ENCODE data around the gene SPEF2.
"Not testable (repeated sequence)": the region's sequence is repeated elsewhere in the genome, so short reads cannot be mapped to it uniquely, and the experiment has no call there.

Gene SPEF2

GRCh38 chr5:35854248-35854647, 236.6 kb downstream of the SPEF2 start:
- no peaks in the 10 kb centered on the region for H3K27me3 ChIP-seq
- no peak for DNase-seq
- intact Hi-C loops (cut with DNase I; ENCODE audit: low total_unique reads), result no loop called here
- H3K4me1 ChIP-seq, result peaks cover 0 to 9% (median 2%) of the 10 kb centered on the region in 4 donors
- H3K9me3 ChIP-seq, result no peaks in the 10 kb centered on the region
- H3K4me3 ChIP-seq, result no peak overlapping the region
- H3K27ac ChIP-seq, result no peak overlapping the region
- TF ChIP-seq CTCF (IDR thresholded peaks at IDR 0.05), result no peak
- no peaks in the 10 kb centered on the region for H3K36me3 ChIP-seq

- Histone ChIP-seq H3K4me1 (peaks cover 0 to 9% (median 2%) of the 10 kb centered on the region in 4 donors), H3K36me3 (no peaks in the 10 kb centered on the region), H3K27me3 (no peaks in the 10 kb centered on the region), H3K4me3 (no peak overlapping the region), H3K27ac (no peak overlapping the region), H3K9me3 (no peaks in the 10 kb centered on the region)
- no peak for DNase-seq
- intact Hi-C loops (cut with DNase I; ENCODE audit: low total_unique reads), result no loop called here
- no peak for TF ChIP-seq CTCF (IDR thresholded peaks at IDR 0.05)
Measured at GRCh38 chr5:35855187-35855586, 237.5 kb downstream of the SPEF2 start.

DNA sequence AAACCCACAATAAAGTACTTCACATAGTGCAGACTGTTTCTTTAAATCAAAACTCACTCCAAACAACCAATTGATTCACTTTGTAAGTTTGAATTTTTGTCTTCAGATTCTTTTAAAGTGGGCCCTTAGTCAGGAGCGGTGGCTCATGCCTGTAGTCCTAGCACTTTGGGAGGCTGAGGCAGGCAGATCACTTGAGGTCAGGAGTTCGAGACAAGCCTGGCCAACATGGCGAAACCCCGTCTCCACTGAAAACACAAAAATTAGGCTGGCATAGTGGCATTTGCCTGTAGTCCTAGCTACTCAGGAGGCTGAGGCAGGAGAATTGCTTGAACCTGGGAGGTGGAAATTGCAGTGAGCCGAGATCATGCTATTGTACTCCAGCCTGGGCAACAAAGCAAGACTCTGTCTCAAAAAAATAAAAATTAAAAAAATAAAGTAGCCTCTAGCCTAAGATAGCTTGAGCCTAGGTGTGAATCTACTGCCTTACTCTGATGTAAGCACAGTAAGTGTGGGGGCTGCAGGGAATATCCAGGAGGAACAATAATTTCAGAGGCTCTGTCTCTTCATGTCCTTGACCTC, 238.6 kb downstream of the SPEF2 start:
- H3K36me3 ChIP-seq; DNase-seq; H3K27ac ChIP-seq; intact Hi-C loops (cut with DNase I; ENCODE audit: low total_unique reads); H3K27me3 ChIP-seq; H3K4me1 ChIP-seq; H3K4me3 ChIP-seq; H3K9me3 ChIP-seq: not testable (repeated sequence)

DNA sequence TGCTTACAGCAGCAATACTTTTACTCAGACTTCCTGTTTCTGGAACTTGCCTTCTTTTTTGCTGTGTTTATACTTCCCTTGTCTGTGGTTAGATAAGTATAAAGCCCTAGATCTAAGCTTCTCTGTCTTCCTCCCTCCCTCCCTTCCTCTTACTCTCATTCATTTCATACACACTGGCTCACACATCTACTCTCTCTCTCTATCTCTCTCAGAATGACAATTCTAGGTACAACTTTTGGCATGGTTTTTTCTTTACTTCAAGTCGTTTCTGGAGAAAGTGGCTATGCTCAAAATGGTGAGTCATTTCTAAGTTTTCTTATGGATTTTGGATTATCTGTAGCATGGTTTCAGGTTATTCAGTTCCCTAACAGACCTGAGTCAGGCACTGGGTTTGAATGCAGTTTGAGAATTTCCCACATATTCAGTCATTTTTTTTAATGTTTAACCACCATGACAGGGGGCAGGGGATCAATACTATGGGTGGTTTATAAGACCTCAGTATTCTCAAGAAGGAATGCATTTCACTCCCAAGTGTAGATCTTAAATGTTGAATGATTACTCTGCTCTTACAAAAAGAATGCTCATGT, 239.2 kb downstream of the SPEF2 start, which contains the start of gene IL7R:
IL7R (plus strand) TSS at position 127 of the 587 bp plus-strand sequence; CDS start at position 214, 87 bp downstream.
- Histone ChIP-seq H3K9me3 (no peaks in the 10 kb centered on the region), H3K4me1 (no peaks in the 10 kb centered on the region), H3K4me3 (no peak within 1 kb of the TSS), H3K36me3 (no peaks in the 10 kb centered on the region), H3K27ac (no peak within 1 kb of the TSS), H3K27me3 (no peaks in the 10 kb centered on the region)
- intact Hi-C loops (cut with DNase I; ENCODE audit: low total_unique reads), result no loop called here
- DNase-seq, result no peak
- TF ChIP-seq CTCF (IDR thresholded peaks at IDR 0.05), result no peak

DNA sequence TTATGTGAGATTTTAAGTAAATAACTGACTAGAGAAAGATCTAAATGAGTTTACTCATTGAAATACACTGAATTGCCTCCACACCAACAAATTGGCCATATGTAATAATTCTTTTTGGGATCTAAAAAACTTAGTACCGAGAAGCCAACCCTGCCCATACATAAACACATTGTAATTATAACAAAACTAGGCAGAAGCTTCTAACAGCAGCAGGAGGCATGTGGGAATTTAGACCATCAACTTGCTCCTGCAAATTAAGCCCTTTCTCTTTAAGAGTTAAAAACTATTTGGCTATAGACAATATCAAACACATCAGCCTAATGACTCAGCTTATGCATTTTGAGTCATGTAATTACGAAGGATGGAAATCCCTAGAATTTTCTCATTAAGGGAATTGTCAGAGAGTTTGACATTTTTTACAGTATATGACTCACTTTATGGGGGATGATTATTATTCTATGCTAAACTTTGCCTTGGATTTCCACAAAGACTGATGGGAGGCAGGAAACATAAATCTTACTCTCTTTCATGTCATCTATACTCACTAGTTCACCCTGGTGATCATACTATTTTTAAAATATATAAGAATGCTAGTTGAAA, 240.0 kb downstream of the SPEF2 start:
- intact Hi-C loops (cut with DNase I; ENCODE audit: low total_unique reads), result no loop called here
- Histone ChIP-seq H3K4me3 (no peak overlapping the region), H3K27ac (no peak overlapping the region)

More for the DNA sequence above, 240.0 kb downstream of the SPEF2 start:
- no peak for TF ChIP-seq CTCF (IDR thresholded peaks at IDR 0.05)
- H3K27me3 ChIP-seq, result no peaks in the 10 kb centered on the region
- H3K9me3 ChIP-seq, result no peaks in the 10 kb centered on the region
- no peaks in the 10 kb centered on the region for H3K36me3 ChIP-seq
- DNase-seq, result no peak
- H3K4me1 ChIP-seq, result no peaks in the 10 kb centered on the region
